SK-N-SH (cell line): ENCODE data around the gene SLC17A7.

ENCODE experiments used
- CHD2 ChIP-seq: fragments of 150-350 bp; IDR thresholded peaks from 2 replicates; pipeline ENCODE4 v1.6.1; 2018; ENCODE audit warnings: low read length; ENCODE audit not compliant: partially characterized antibody
- CTCF ChIP-seq: fragments of 200-600 bp; sonication (generic); IDR thresholded peaks from 2 replicates; pipeline ENCODE4 v1.6.1; 2017; ENCODE audit warnings: antibody characterized with exemption, mild to moderate bottlenecking, moderate library complexity
- EP300 ChIP-seq, 2 experiments: IDR thresholded peaks; 2 replicates each; pipeline versions ENCODE4 v1.4.0 to v1.6.1; 2012; ENCODE audit warnings: borderline replicate concordance in 1 of 2, low read depth in 1 of 2, low read length in 1 of 2
- GATA2 ChIP-seq: sonication (generic); formaldehyde crosslinking; IDR thresholded peaks from 2 replicates; pipeline ENCODE4 v1.5.0; 2020; ENCODE audit warnings: mild to moderate bottlenecking, missing genetic modification reagents
- IRF3 ChIP-seq: fragments of 150-350 bp; IDR thresholded peaks from 2 replicates; pipeline ENCODE4 v1.6.1; 2016; ENCODE audit warnings: mild to moderate bottlenecking, low read depth, low read length
- MXI1 ChIP-seq: IDR thresholded peaks from 2 replicates; pipeline ENCODE4 v1.6.1; 2012; ENCODE audit warnings: mild to moderate bottlenecking, low read depth, low read length, improper control_type of control experiment
- POLR2AphosphoS5 ChIP-seq: IDR thresholded peaks from 2 replicates; pipeline ENCODE4 v1.6.1; 2012; ENCODE audit warnings: low read depth, low read length
- RCOR1 ChIP-seq: fragments of 150-350 bp; IDR thresholded peaks from 2 replicates; pipeline ENCODE4 v1.6.1; 2017; ENCODE audit warnings: antibody characterized with exemption, low read length
- REST ChIP-seq: IDR thresholded peaks from 2 replicates; pipeline ENCODE4 v1.6.1; 2012; ENCODE audit warnings: mild to moderate bottlenecking, low read depth, low read length, moderate library complexity
- SIN3A ChIP-seq: IDR thresholded peaks from 2 replicates; pipeline ENCODE4 v1.6.1; 2012; ENCODE audit warnings: low read depth, mild to moderate bottlenecking, low read length, moderate library complexity, borderline replicate concordance
- SMC3 ChIP-seq: IDR thresholded peaks from 2 replicates; pipeline ENCODE4 v1.6.1; 2012; ENCODE audit warnings: low read depth, low read length, improper control_type of control experiment
- USF2 ChIP-seq: fragments of 150-350 bp; IDR thresholded peaks from 2 replicates; pipeline ENCODE4 v1.6.1; 2017; ENCODE audit warnings: antibody characterized with exemption, low read length, low read depth, borderline replicate concordance
- YY1 ChIP-seq: IDR thresholded peaks from 2 replicates; pipeline ENCODE4 v1.4.0; 2012; ENCODE audit warnings: low read depth, mild to moderate bottlenecking

GRCh38 chr19:49469828-49470614 is 28.7 kb upstream of the SLC17A7 start:
- TF ChIP-seq CTCF (peak; percentile 25; the same call in 1 of the 2 replicates), MXI1 (no peak), POLR2AphosphoS5 (no peak), EP300 (IDR thresholded peaks at IDR 0.05; ENCODE audit: borderline replicate concordance in 1 of 2, low read depth in 1 of 2, low read length in 1 of 2) (no peak), RCOR1 (no peak), SIN3A (no peak), GATA2 (CRISPR knock-in tag) (no peak), YY1 (no peak), REST (no peak), USF2 (no peak), CHD2 (no peak), SMC3 (no peak), IRF3 (no peak)
